Ishikawa (cell line): ENCODE measurements around the gene CAMP.

Experiments
- CEBPB ChIP-seq: IDR thresholded peaks from 2 replicates; pipeline ENCODE4 v1.6.1; 2012
- CREB1 ChIP-seq: IDR thresholded peaks from 2 replicates; pipeline ENCODE4 v1.6.1; 2012; ENCODE audit warnings: low read depth
- EGR1 ChIP-seq: IDR thresholded peaks from 2 replicates; pipeline ENCODE4 v1.6.1; 2012
- EP300 ChIP-seq: IDR thresholded peaks from 2 replicates; pipeline ENCODE4 v1.6.1; 2012; ENCODE audit warnings: borderline replicate concordance
- FOXM1 ChIP-seq: IDR thresholded peaks from 2 replicates; pipeline ENCODE4 v1.6.1; 2012; ENCODE audit warnings: low read depth, borderline replicate concordance
- MAX ChIP-seq: IDR thresholded peaks from 2 replicates; pipeline ENCODE4 v1.6.1; 2012
- NFIC ChIP-seq: IDR thresholded peaks from 2 replicates; pipeline ENCODE4 v1.6.1; 2012
- RAD21 ChIP-seq: IDR thresholded peaks from 2 replicates; pipeline ENCODE4 v1.6.1; 2012; ENCODE audit warnings: low read depth
- REST ChIP-seq: IDR thresholded peaks from 2 replicates; pipeline ENCODE4 v1.6.1; 2012; ENCODE audit warnings: low read depth, mild to moderate bottlenecking
- TAF1 ChIP-seq: IDR thresholded peaks from 2 replicates; pipeline ENCODE4 v1.6.1; 2012; ENCODE audit warnings: low read depth, mild to moderate bottlenecking
- TCF12 ChIP-seq: IDR thresholded peaks from 2 replicates; pipeline ENCODE4 v1.6.1; 2012; ENCODE audit warnings: low read depth
- TEAD4 ChIP-seq: IDR thresholded peaks from 2 replicates; pipeline ENCODE4 v1.6.1; 2012
- USF1 ChIP-seq: IDR thresholded peaks from 2 replicates; pipeline ENCODE4 v1.6.1; 2012
- YY1 ChIP-seq: IDR thresholded peaks from 2 replicates; pipeline ENCODE4 v1.6.1; 2012; ENCODE audit warnings: low read depth
- ZBTB7A ChIP-seq: IDR thresholded peaks from 2 replicates; pipeline ENCODE4 v1.6.1; 2012; ENCODE audit warnings: low read depth

Gene CAMP

DNA sequence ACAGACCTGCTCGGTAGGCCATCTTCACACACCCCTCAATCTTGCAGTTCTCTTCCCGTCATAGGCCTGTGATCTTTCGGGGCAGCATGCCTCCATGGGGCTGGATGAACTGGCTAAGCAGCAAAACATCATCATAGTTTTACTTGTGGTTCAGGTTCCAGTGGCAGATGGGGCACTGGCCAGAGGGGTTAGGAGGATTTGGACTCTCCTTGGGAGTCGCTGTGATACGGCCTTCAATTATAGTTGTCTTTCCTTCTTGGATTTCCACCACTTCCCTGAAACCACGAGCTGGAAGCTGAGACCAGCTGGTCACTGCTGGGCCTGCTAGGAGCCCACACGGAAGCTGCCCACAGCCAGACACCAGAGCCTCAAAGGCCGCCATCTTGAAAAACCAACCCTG is 33.3 kb downstream of the CAMP start:
- TF ChIP-seq RAD21 (no peak), CEBPB (no peak), YY1 (no peak), USF1 (no peak), TEAD4 (no peak), REST (no peak), EP300 (no peak), TAF1 (no peak), NFIC (no peak), EGR1 (no peak), TCF12 (no peak)

- TF ChIP-seq CREB1: no peak
- TF ChIP-seq FOXM1: no peak
These were observed 35.2 kb downstream of the CAMP start for GRCh38 chr3:48258530-48258929.

DNA sequence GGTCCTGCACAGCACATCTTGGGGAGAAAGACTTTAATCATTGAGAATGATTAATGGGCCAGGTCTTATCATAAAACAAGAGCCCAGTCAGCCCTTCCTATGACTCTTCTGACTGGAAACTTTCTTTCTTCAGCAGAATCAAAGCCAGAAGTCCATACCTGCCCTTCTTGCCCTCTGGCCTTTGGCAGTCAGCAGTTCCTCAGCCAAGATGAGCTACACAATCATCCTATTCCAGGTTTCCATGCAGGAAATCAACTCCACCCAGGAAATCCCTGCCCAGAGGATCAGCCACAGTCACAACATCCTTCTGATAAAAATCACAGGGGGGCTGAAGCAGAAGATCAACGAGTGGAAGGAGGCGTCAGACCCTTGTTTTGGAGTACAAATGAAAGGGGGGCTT is 44.5 kb downstream of the CAMP start:
- TF ChIP-seq YY1 (no peak), TAF1 (no peak), EP300 (no peak), TEAD4 (no peak), EGR1 (no peak), USF1 (no peak), CREB1 (no peak)

- TF ChIP-seq RAD21 (no peak), CEBPB (no peak), REST (no peak), EGR1 (no peak), TEAD4 (no peak), FOXM1 (no peak), ZBTB7A (no peak), MAX (no peak), TCF12 (no peak), USF1 (no peak), CREB1 (no peak), EP300 (no peak)
These were observed 45.2 kb downstream of the CAMP start for GRCh38 chr3:48268381-48268935.

GRCh38 chr3:48268936-48269561 is 45.8 kb downstream of the CAMP start:
- no peak for TF ChIP-seq RAD21
- no peak for TF ChIP-seq EGR1
- no peak for TF ChIP-seq CEBPB
- TF ChIP-seq ZBTB7A: no peak
- no peak for TF ChIP-seq USF1
- TF ChIP-seq CREB1: no peak
- no peak for TF ChIP-seq YY1
- TF ChIP-seq MAX: no peak
- no peak for TF ChIP-seq TAF1
- TF ChIP-seq TEAD4: no peak

- no peak for TF ChIP-seq FOXM1
- TF ChIP-seq TAF1: no peak
- no peak for TF ChIP-seq EP300
- TF ChIP-seq ZBTB7A: no peak
- no peak for TF ChIP-seq CREB1
- TF ChIP-seq NFIC: no peak
- no peak for TF ChIP-seq RAD21
- no peak for TF ChIP-seq TCF12
- no peak for TF ChIP-seq MAX
- no peak for TF ChIP-seq EGR1
- TF ChIP-seq CEBPB: no peak
- no peak for TF ChIP-seq TEAD4
- no peak for TF ChIP-seq USF1
These were observed 46.3 kb downstream of the CAMP start for GRCh38 chr3:48269592-48269991.
